GM21619 (cell line): ENCODE results near the gene THPO.
A peak's percentile ranks its signal among the peaks of the same experiment; 100 is the strongest.

Source experiments
- ATAC-seq: cut with Tn5 transposase; IDR thresholded peaks from one replicate; pipeline ENCODE4 v1.9.1; 2021; ENCODE audit not compliant: unreplicated experiment

THPO gene

GRCh38 chr3:184366619-184367289, 11.3 kb downstream of the THPO start:
- ATAC-seq, result no peak

GRCh38 chr3:184362668-184363546, 15.1 kb downstream of the THPO start:
- peak; percentile 79 for ATAC-seq

GRCh38 chr3:184361932-184362667, 15.9 kb downstream of the THPO start:
- peak; percentile 4 for ATAC-seq

- ATAC-seq, result peak; percentile 44
Measured at GRCh38 chr3:184361532-184361931, 16.5 kb downstream of the THPO start, which contains the start of the genes CLCN2 and POLR2H. Gene CLCN2 (minus strand): TSS chr3:184361605. CDS start chr3:184361479, 126 bp downstream. Gene POLR2H (plus strand): TSS chr3:184361710. CDS start chr3:184363493, 1,783 bp downstream.

GRCh38 chr3:184360929-184361531, 17.0 kb downstream of the THPO start:
- ATAC-seq, result peak; percentile 2

- ATAC-seq, result no peak
Measured at GRCh38 chr3:184360070-184360928, 17.7 kb downstream of the THPO start.

GRCh38 chr3:184359610-184360009, 18.4 kb downstream of the THPO start:
- no peak for ATAC-seq

- ATAC-seq, result no peak
Measured at GRCh38 chr3:184358921-184359350, 19.1 kb downstream of the THPO start.

- no peak for ATAC-seq
Measured at GRCh38 chr3:184358124-184358767, 19.8 kb downstream of the THPO start.

GRCh38 chr3:184357248-184358123, 20.5 kb downstream of the THPO start:
- no peak for ATAC-seq

- no peak for ATAC-seq
Measured at GRCh38 chr3:184355261-184356040, 22.6 kb downstream of the THPO start.

GRCh38 chr3:184354754-184355153, 23.3 kb downstream of the THPO start:
- ATAC-seq, result no peak

- ATAC-seq, result no peak
Measured at GRCh38 chr3:184354121-184354728, 23.8 kb downstream of the THPO start.

- ATAC-seq, result no peak
Measured at GRCh38 chr3:184353546-184353941, 24.5 kb downstream of the THPO start.

- ATAC-seq, result no peak
Measured at GRCh38 chr3:184352897-184353545, 25.0 kb downstream of the THPO start.

GRCh38 chr3:184352149-184352785, 25.7 kb downstream of the THPO start:
- ATAC-seq, result no peak
